ENCODE results near the gene NLRP6.

Gene NLRP6

GRCh38 chr11:256952-257737, 21.1 kb upstream of the NLRP6 start:
- no peak for DNase-seq

GRCh38 chr11:257766-258493, 20.3 kb upstream of the NLRP6 start:
- no peak for DNase-seq

GRCh38 chr11:259413-259812, 18.8 kb upstream of the NLRP6 start:
- DNase-seq = no peak

- DNase-seq = no peak
Measured at GRCh38 chr11:261624-262023, 16.6 kb upstream of the NLRP6 start.

- peak; percentile 35 for DNase-seq
Measured at GRCh38 chr11:266676-267439, 11.3 kb upstream of the NLRP6 start.

- DNase-seq = peak; percentile 76
Measured at GRCh38 chr11:267491-267994, 10.7 kb upstream of the NLRP6 start.

- DNase-seq = peak; percentile 81
Measured at GRCh38 chr11:268716-269145, 9.5 kb upstream of the NLRP6 start.

- DNase-seq = peak; percentile 86
Measured at GRCh38 chr11:269146-269890, 8.9 kb upstream of the NLRP6 start.

GRCh38 chr11:270451-271318, 7.5 kb upstream of the NLRP6 start:
- DNase-seq = no peak

- no peak for DNase-seq
Measured at GRCh38 chr11:271319-271715, 6.9 kb upstream of the NLRP6 start.

- peak; percentile 81 for DNase-seq
Measured at GRCh38 chr11:272195-272930, 5.8 kb upstream of the NLRP6 start.

- DNase-seq = no peak
Measured at GRCh38 chr11:272931-273198, 5.3 kb upstream of the NLRP6 start.

GRCh38 chr11:276219-276618, 2.0 kb upstream of the NLRP6 start:
- no peak for DNase-seq

- no peak for DNase-seq
Measured at GRCh38 chr11:279040-279965, 1.1 kb downstream of the NLRP6 start.

- peak; percentile 72 for DNase-seq
Measured at GRCh38 chr11:279966-280705, 1.9 kb downstream of the NLRP6 start.

GRCh38 chr11:280706-281485, 2.7 kb downstream of the NLRP6 start:
- DNase-seq = no peak

- DNase-seq = no peak
Measured at GRCh38 chr11:281486-282161, 3.4 kb downstream of the NLRP6 start.

- DNase-seq = no peak
Measured at GRCh38 chr11:282171-282570, 4.0 kb downstream of the NLRP6 start.
